ENCODE measurements around the gene PCNX1.

DNA sequence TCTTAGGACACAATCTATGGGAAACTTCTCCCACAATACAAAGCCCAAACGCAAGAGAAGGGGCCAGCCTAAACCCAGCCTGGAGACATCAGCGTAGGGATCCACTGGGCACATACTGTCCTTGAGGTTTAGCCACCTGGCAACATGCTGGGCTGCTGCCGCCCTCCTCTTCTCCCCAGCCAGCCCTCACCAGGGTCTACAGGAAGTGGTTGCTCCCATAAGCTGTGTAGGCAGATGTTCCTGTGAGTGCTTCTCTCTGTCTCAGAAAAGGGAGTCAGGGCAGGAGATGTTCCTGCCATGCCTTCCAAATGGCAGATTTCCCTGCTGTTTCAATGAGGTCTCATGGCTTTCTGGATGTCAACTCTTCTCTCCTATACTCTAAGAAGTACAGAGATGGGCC is 241.4 kb downstream of the PCNX1 start:
- no peak for TF ChIP-seq CTCF (IDR thresholded peaks at IDR 0.05; ENCODE audit: low read depth, low read length, poor library complexity, severe bottlenecking)
- TF ChIP-seq EZH2phosphoT487 (IDR thresholded peaks at IDR 0.05; ENCODE audit: borderline replicate concordance, low read length), result no peak

Data from DOHH2 (cell line).